ENCODE results near the gene FSTL4. TPM values are rescaled to one million over a fixed set of nuclear protein-coding genes. Genes with fewer than 3 reads are reported as not detected.
"Not testable (repeated sequence)": the region's sequence is repeated elsewhere in the genome, so short reads cannot be mapped to it uniquely, and the experiment has no call there.

Gene FSTL4
- polyA plus RNA-seq, 4 donors, result 0.78 to 1.2 (median 0.99) TPM

GRCh38 chr5:133395207-133395606, 217.1 kb downstream of the FSTL4 start:
- not testable (repeated sequence) for DNase-seq (ENCODE audit: low read depth in 4 of 4, low spot score in 2 of 4)

DNA sequence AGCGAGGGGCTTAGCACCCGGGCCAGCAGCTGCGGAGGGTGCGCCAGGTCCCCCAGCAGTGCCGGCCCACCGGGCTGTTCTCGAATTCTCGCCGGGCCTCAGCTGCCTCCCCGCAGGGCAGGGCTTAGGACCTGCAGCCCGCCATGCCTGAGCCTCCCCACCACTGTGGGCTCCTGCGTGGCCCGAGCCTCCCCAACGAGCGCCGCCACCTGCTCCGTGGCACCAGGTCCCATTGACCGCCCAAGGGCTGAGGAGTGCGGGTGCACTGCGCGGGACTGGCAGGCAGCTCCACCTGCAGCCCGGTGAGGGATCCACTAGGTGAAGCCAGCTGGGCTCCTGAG, 217.9 kb downstream of the FSTL4 start:
- DNase-seq (ENCODE audit: low read depth in 4 of 4, low spot score in 2 of 4), result not testable (repeated sequence)

GRCh38 chr5:133393776-133394476, 218.4 kb downstream of the FSTL4 start:
- no peak for DNase-seq (ENCODE audit: low read depth in 4 of 4, low spot score in 2 of 4)

- DNase-seq (ENCODE audit: low read depth in 4 of 4, low spot score in 2 of 4), result no peak
Observed at GRCh38 chr5:133392448-133392847, 219.9 kb downstream of the FSTL4 start.

GRCh38 chr5:133391354-133392136, 220.8 kb downstream of the FSTL4 start:
- DNase-seq (ENCODE audit: low read depth in 4 of 4, low spot score in 2 of 4), result no peak

DNA sequence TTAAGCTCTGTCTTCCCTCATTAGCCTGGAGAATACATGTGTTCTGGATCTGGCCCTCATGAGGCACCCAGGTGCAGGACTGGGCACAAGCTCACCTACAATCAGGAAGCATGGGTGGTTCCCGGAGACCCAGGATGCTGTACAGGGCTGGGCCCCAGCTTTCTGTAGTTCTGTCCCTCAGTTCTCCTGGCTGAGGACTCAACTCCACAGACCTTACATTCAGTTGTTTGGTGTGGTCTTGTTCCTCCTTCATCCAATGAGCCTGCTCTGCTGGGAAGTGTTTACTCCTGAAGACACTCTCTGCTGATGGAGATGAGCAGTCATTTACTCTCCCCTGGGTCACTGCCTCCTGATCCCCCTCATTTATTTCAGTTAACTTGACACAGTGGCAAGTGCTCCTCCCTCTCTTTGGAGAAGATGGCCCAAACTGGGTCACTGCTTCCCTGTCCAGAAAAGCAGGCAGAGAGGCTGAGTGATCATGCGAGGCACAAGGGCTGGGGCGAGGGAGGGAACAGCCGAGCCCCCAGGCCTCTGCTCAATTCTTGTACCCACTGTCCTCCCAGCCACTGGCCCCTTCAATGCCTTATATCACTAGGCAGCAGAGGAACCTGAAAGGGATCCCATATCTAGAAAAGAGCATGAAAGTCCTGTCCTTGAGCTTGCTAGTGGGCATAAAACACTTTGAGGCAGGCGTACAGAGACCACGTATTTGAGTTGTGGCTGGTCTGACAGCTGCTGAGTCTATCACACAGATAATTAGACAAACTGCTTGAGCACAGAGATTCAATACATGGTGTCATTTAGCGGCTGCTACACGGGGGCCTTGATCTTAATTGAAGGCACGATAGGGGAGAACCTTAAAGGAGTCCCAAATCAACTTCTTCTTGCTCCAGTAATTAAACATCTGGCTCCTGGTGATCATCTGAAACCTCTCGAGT, 221.7 kb downstream of the FSTL4 start:
- DNase-seq (ENCODE audit: low read depth in 4 of 4, low spot score in 2 of 4), result no peak

GRCh38 chr5:133389066-133389590, 223.2 kb downstream of the FSTL4 start:
- no peak for DNase-seq (ENCODE audit: low read depth in 4 of 4, low spot score in 2 of 4)

- DNase-seq (ENCODE audit: low read depth in 4 of 4, low spot score in 2 of 4), result no peak
Observed at GRCh38 chr5:133387621-133388020, 224.7 kb downstream of the FSTL4 start.

DNA sequence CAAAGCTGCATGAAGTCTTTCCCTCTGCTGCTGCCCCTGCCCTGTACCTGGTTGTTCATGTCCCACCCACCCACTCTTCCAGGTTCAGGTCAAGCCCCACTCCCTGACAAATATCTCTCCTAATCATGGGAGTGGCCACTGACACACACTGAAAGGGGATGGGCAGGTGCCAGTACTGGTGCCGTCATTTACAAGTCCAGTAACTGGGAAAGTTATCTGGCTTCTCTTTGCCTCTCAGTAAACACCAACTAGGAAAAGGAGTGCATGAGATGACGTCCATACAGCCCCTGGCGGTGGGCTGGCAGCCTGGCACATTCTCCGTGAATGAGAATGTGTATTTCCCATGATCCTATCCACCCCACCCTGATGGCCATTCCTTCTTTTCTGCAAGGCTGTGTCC, 225.2 kb downstream of the FSTL4 start:
- no peak for DNase-seq (ENCODE audit: low read depth in 4 of 4, low spot score in 2 of 4)

- no peak for DNase-seq (ENCODE audit: low read depth in 4 of 4, low spot score in 2 of 4)
Observed at GRCh38 chr5:133386662-133387061, 225.7 kb downstream of the FSTL4 start.

DNA sequence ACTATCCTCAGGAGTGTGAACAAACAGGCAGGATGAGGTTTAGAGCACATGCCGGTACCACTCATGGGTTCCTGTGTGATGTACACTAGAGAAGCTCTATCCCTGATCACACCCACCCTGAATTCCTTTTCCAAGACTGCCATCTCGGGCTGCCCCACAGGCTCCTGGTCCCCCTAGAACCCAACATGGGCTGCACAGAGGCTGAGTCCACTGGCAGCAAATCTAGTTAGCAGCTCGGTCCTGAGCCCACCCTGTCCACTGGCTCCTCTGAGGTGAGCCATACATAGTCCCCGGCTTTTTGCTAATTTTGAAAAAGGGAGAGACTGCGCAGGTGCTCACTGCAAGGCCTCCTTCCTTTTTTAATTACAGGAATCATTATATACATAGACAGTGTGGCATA, 227.0 kb downstream of the FSTL4 start:
- DNase-seq (ENCODE audit: low read depth in 4 of 4, low spot score in 2 of 4), result no peak

DNA sequence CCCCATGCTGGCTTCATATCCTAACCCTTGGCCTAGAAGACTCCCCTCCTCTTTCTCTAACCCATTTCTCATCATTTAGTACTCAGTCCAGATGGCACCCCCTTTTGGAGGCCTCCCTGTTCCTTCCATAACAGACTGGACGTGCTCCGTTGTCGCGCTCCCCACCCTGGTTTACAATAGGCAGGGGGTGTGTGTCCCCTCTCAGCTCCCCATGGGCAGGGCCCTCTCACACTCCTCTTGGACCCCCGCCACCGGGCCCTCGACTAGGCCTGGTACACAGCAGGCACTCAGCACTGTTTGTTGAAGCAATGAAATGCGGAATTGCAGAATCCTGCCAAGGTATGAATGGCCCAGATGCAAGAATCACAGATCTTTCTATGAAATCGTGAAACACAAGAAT, 227.4 kb downstream of the FSTL4 start:
- no peak for DNase-seq (ENCODE audit: low read depth in 4 of 4, low spot score in 2 of 4)

DNA sequence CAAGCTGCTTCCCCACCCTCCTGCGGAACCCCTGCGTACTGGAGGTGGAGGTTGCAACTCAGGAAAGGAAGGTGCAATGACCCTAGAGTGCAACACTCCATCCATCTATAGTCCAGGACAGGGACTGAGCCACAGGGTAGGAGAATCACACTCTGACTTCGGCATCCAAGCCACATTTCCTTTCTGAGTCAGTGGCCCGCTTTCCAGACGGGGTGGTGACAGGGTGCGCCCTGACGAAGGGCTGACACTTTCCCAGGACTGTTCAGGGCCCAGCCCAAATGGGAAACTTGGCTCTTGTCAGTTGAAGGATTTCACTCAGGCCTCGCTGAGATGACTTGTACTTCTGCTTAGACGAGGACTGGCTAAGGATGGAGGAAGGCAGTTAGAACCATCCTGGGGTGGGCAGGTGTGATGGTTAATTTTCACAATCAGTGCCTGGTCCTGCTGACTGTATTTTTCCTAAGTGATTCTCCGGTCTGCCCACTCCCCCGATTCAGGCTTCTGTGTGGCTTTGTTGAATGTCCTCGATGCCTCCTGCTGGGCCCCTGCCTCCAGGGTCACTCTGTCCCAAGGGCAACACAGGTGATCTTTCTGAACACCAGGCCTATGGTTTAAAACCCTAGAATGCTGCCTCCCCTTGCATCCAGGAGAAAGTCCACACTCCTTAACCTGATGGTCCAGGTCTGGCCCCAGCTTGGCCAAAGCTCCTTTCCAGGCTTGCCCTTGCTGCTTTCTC, 228.1 kb downstream of the FSTL4 start:
- no peak for DNase-seq (ENCODE audit: low read depth in 4 of 4, low spot score in 2 of 4)

DNA sequence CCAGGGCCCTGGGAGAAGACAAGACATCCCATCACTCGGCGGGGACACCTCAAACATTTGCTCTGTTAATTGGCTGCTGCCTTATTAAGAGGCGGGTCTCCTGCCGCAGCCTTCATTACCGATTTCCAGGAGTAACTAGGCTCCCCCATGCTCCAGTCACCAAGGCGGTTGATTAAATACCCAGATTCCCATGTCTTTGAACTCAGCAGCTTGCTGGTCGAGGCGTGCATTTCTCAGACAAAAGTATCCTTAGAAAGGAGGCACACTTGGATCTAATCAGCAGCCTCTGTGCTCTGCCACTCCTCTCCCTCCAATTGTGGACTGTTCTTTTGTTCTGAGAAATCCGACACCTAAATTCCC, 228.8 kb downstream of the FSTL4 start:
- DNase-seq (ENCODE audit: low read depth in 4 of 4, low spot score in 2 of 4), result no peak

GRCh38 chr5:133382661-133383579, 229.4 kb downstream of the FSTL4 start:
- DNase-seq (ENCODE audit: low read depth in 4 of 4, low spot score in 2 of 4), result no peak

GRCh38 chr5:133381571-133382365, 230.6 kb downstream of the FSTL4 start:
- DNase-seq (ENCODE audit: low read depth in 4 of 4, low spot score in 2 of 4), result no peak

- DNase-seq (ENCODE audit: low read depth in 4 of 4, low spot score in 2 of 4), result no peak
Observed at GRCh38 chr5:133381041-133381440, 231.3 kb downstream of the FSTL4 start.

DNA sequence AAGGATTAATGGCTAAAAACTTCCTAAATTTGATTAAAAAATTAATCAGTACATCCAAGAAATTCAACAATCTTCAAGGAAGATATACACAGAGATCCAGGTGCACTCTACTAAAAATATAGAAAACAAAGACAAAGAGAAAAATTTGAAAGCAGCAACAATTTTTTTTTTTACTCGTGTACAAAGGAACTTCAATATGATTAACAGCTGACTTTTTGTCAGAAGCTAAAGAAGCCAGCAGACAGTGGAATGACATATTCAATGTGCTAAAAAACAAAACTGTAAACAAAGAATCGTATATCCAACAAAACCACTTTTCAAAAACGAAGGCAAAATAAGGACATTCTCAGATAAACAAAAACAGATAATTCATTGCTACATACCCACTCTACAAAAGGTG, 234.6 kb downstream of the FSTL4 start:
- no peak for DNase-seq (ENCODE audit: low read depth in 4 of 4, low spot score in 2 of 4)

Data from left renal cortex interstitium (tissue), 4 donors.